Measurements from ENCODE around the gene G6PD. TPM values are rescaled to one million over a fixed set of nuclear protein-coding genes. Genes with fewer than 3 reads are reported as not detected.

Gene G6PD
- total RNA-seq (2021) (64.7 to 72.8 TPM (median 66.0 TPM) in 3 replicates), Bru-seq, nascent RNA (percentile 56 among the genes with signal in this experiment)
- long read RNA-seq, experiment 1, transcript G6PD-203 (13 exons, 1,661 nt): minor isoform, 5 of 37 reads
- long read RNA-seq, experiment 1, transcript G6PD-211 (13 exons, 2,632 nt): major isoform, 19 of 37 reads
- long read RNA-seq, experiment 1, partial matches to known transcripts: 3 of 37 reads
- long read RNA-seq, experiment 1, other reads (novel, unspliced or antisense): 10 of 37 reads
- long read RNA-seq, experiment 2, transcript G6PD-211 (13 exons, 2,632 nt): major isoform, 29 of 88 reads
- long read RNA-seq, experiment 2, transcript G6PD-203 (13 exons, 1,661 nt): minor isoform, 6 of 88 reads
- long read RNA-seq, experiment 2, partial matches to known transcripts: 31 of 88 reads
- long read RNA-seq, experiment 2, other reads (novel, unspliced or antisense): 22 of 88 reads
- long read RNA-seq, experiment 3, transcript G6PD-211 (13 exons, 2,632 nt): major isoform, 11 of 25 reads
- long read RNA-seq, experiment 3, transcript G6PD-203 (13 exons, 1,661 nt): minor isoform, 5 of 25 reads
- long read RNA-seq, experiment 3, partial matches to known transcripts: 1 of 25 reads
- long read RNA-seq, experiment 3, other reads (novel, unspliced or antisense): 8 of 25 reads

- H3K9me3 Mint-ChIP-seq: no peaks in the 10 kb centered on the region
- ChIA-PET CTCF (interaction anchor here (0.6 to 1.0 kb wide), 4 partner anchors 14 to 466 kb away, joined by 3 to 7 read pairs (median 4); partner anchors contain the start of gene SLC10A3), POLR2A (interaction anchor here (1.6 kb wide), 1 partner anchor 29 kb away, joined by 3 read pairs; no protein-coding TSS in a partner anchor)
- peaks cover 7% of the 10 kb centered on the region for H3K36me3 Mint-ChIP-seq
- peak within 1 kb of the TSS; percentile 98 for H3K27ac Mint-ChIP-seq
- no peaks in the 10 kb centered on the region for H3K27me3 Mint-ChIP-seq (ENCODE audit: low read depth)
- no peak for TF ChIP-seq ESRRA (CRISPR knock-in tag; IDR thresholded peaks at IDR 0.05; ENCODE audit: borderline replicate concordance)
- peak; percentile 83 for TF ChIP-seq SP1 (CRISPR knock-in tag; conservative IDR thresholded peaks at IDR 0.05)
- TF ChIP-seq OVOL2 (CRISPR knock-in tag; IDR thresholded peaks at IDR 0.05; ENCODE audit: borderline replicate concordance): no peak
- TF ChIP-seq JUN (CRISPR knock-in tag; IDR thresholded peaks at IDR 0.05): no peak
- peak; percentile 16; the same call in 1 of the 2 replicates for TF ChIP-seq HMGXB4 (CRISPR knock-in tag; IDR thresholded peaks at IDR 0.05)
- TF ChIP-seq ZNF121 (CRISPR knock-in tag; IDR thresholded peaks at IDR 0.05): no peak
- no peak for TF ChIP-seq RELA (CRISPR knock-in tag; IDR thresholded peaks at IDR 0.05; ENCODE audit: borderline replicate concordance)
- peak; percentile 67 for DNase-seq (ENCODE audit: low spot score)
- ATAC-seq: peak; percentile 74
- peaks cover 11% of the 10 kb centered on the region for H3K4me1 Mint-ChIP-seq
- H3K4me3 Mint-ChIP-seq: peak within 1 kb of the TSS; percentile 97
Observed at GRCh38 chrX:154546354-154547244, at the start of gene G6PD. Gene G6PD (minus strand): TSS chrX:154546846. CDS start chrX:154546155, 691 bp downstream.

GRCh38 chrX:154595559-154596249 lies 49.1 kb upstream of the G6PD start:
- POLR2A ChIA-PET: no interaction called here
- no peak for DNase-seq (ENCODE audit: low spot score)
- TF ChIP-seq ZNF281 (CRISPR knock-in tag; IDR thresholded peaks at IDR 0.05) (no peak), ZSCAN18 (CRISPR knock-in tag; IDR thresholded peaks at IDR 0.05) (no peak), ZNF121 (CRISPR knock-in tag; IDR thresholded peaks at IDR 0.05) (no peak), ERG (CRISPR knock-in tag; IDR thresholded peaks at IDR 0.05) (no peak), CREB1 (CRISPR knock-in tag; IDR thresholded peaks at IDR 0.05) (no peak), NR2C2 (CRISPR knock-in tag; IDR thresholded peaks at IDR 0.05) (no peak), ETV6 (CRISPR knock-in tag; IDR thresholded peaks at IDR 0.05) (no peak), PREB (CRISPR knock-in tag; IDR thresholded peaks at IDR 0.05; ENCODE audit: borderline replicate concordance) (no peak), TP53 (CRISPR knock-in tag; IDR thresholded peaks at IDR 0.05) (no peak), AFF4 (CRISPR knock-in tag; IDR thresholded peaks at IDR 0.05; ENCODE audit: borderline replicate concordance) (no peak), SMAD4 (CRISPR knock-in tag; IDR thresholded peaks at IDR 0.05) (no peak)

More at GRCh38 chrX:154595559-154596249, 49.1 kb upstream of the G6PD start:
- peaks cover 22% of the 10 kb centered on the region for H3K4me1 Mint-ChIP-seq
- H3K27ac Mint-ChIP-seq: peak overlapping the region; percentile 55
- H3K9me3 Mint-ChIP-seq: peaks cover 23% of the 10 kb centered on the region
- peaks cover 15% of the 10 kb centered on the region for H3K36me3 Mint-ChIP-seq
- CTCF ChIA-PET: interaction anchor here (1.2 kb wide), 1 partner anchor 153 kb away, joined by 3 read pairs; no protein-coding TSS in a partner anchor
- H3K4me3 Mint-ChIP-seq: no peak overlapping the region; the same call in 1 of the 2 replicates
- no peak for ATAC-seq
- peaks cover 13% of the 10 kb centered on the region for H3K27me3 Mint-ChIP-seq (ENCODE audit: low read depth)
